ENCODE data around the gene ABTB2. TPM values are rescaled to one million over a fixed set of nuclear protein-coding genes. Genes with fewer than 3 reads are reported as not detected.

The ABTB2 gene
- total RNA-seq, 1 donor: 5.1 TPM

DNA sequence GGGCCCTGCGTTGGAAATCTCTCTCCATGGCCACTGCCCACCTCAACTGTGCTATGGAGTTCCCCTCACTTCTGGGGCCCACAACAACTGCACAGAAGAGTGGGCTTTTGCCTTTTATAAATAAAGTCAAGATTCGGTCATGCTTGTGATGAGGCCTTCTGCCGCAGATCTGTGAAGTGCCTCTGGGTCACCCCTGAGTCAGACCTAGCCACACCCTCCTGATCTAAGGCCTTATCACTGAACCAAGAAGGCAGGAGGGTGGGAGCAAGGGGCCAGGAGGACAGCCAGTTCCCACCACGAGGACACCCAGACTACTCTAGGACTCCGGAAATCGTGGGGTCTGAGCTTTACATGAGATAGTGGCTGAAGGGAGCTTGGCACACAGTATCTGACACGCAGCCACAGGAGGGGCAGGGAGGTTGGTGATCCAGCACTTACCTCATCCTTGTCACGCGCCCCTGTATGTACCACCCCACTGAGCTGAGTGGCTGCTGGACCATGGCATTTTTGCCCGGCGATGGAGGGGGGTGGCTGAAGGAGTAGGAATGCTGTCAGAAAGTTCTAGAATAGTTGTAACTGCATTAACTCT is 115.7 kb downstream of the ABTB2 start:
- H3K27ac ChIP-seq (ENCODE audit: low read depth, low read length): no peak overlapping the region
- H3K79me2 ChIP-seq (ENCODE audit: insufficient read depth, low read length): no peaks in the 10 kb centered on the region
- H4K20me1 ChIP-seq (ENCODE audit: insufficient read depth, low read length): peaks cover 3% of the 10 kb centered on the region
- no peak overlapping the region for H3K4me2 ChIP-seq (ENCODE audit: insufficient read depth, low read length)
- no peak overlapping the region for H2AFZ ChIP-seq (ENCODE audit: low read length)
- H3K4me1 ChIP-seq (ENCODE audit: insufficient read depth, low read length): peaks cover 15% of the 10 kb centered on the region
- H3K27me3 ChIP-seq (ENCODE audit: insufficient read depth, low read length): no peaks in the 10 kb centered on the region
- H3K36me3 ChIP-seq (ENCODE audit: insufficient read depth, low read length): no peaks in the 10 kb centered on the region
- H3K4me3 ChIP-seq (ENCODE audit: insufficient read depth, low read length): no peak overlapping the region
- DNase-seq (ENCODE audit: insufficient read length, low spot score, missing footprints): no peak
- H3K9me3 ChIP-seq (ENCODE audit: low read depth, low read length): no peaks in the 10 kb centered on the region
- TF ChIP-seq, protein P1, sequence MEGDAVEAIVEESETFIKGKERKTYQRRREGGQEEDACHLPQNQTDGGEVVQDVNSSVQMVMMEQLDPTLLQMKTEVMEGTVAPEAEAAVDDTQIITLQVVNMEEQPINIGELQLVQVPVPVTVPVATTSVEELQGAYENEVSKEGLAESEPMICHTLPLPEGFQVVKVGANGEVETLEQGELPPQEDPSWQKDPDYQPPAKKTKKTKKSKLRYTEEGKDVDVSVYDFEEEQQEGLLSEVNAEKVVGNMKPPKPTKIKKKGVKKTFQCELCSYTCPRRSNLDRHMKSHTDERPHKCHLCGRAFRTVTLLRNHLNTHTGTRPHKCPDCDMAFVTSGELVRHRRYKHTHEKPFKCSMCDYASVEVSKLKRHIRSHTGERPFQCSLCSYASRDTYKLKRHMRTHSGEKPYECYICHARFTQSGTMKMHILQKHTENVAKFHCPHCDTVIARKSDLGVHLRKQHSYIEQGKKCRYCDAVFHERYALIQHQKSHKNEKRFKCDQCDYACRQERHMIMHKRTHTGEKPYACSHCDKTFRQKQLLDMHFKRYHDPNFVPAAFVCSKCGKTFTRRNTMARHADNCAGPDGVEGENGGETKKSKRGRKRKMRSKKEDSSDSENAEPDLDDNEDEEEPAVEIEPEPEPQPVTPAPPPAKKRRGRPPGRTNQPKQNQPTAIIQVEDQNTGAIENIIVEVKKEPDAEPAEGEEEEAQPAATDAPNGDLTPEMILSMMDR (IDR thresholded peaks at IDR 0.05; ENCODE audit: extremely low read depth, low read depth, low read length): no peak

DNA sequence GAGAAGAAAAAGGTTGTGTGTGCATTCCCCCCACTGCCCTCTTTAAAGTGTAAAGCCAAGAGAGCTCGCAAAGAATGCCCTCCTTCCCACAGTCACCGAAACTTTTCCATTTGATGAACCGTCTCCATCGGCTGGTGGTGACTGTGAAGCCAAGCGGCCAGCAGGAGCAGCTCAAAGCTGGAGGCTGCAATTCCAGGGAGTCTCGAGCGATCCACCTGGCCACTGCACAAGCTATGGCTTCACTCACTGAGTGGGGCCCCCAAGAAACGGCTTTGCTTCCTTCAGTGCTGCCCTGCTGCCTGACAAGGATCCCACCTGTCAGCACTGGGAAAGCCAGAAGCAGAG is 117.7 kb downstream of the ABTB2 start:
- no peak overlapping the region for H3K4me2 ChIP-seq (ENCODE audit: insufficient read depth, low read length)
- no peaks in the 10 kb centered on the region for H3K9me3 ChIP-seq (ENCODE audit: low read depth, low read length)
- DNase-seq (ENCODE audit: insufficient read length, low spot score, missing footprints): no peak
- peaks cover 3% of the 10 kb centered on the region for H4K20me1 ChIP-seq (ENCODE audit: insufficient read depth, low read length)
- TF ChIP-seq, protein P1 (IDR thresholded peaks at IDR 0.05; ENCODE audit: extremely low read depth, low read depth, low read length): no peak
- no peak overlapping the region for H2AFZ ChIP-seq (ENCODE audit: low read length)
- no peaks in the 10 kb centered on the region for H3K27me3 ChIP-seq (ENCODE audit: insufficient read depth, low read length)
- H3K36me3 ChIP-seq (ENCODE audit: insufficient read depth, low read length): no peaks in the 10 kb centered on the region
- no peak overlapping the region for H3K4me3 ChIP-seq (ENCODE audit: insufficient read depth, low read length)
- peaks cover 15% of the 10 kb centered on the region for H3K4me1 ChIP-seq (ENCODE audit: insufficient read depth, low read length)
- H3K27ac ChIP-seq (ENCODE audit: low read depth, low read length): no peak overlapping the region
- no peaks in the 10 kb centered on the region for H3K79me2 ChIP-seq (ENCODE audit: insufficient read depth, low read length)

DNA sequence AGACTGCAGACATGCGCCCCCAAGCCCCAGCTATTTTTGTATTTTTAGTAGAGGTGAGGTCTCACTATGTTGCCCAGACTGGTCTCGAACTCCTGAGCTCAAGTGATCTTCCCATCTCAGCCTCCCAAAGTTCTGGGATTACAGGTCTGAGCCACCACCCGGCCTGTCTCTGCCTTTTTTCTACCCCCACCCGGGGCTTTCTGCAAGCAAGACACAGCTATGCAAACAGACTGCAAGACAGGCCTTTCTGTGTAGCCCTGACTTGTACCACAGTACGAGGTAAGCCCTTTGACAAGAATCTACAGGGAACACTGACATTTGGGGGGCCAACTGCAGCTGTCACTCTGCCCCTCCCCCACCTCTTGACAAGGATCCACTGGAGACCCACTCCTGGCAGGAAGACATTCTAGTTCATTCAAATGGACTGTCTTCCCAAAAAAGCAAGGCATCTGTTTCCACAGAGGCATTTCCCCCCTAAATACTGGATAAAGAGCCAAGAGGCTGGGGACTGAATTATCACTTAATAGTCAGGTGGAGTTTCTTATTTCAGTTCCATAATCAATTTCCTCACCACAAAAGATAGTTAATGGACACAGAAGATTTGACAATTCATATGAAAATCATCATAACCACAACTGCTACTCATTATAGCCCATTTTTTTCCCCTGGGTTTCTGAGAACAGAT is 118.2 kb downstream of the ABTB2 start:
- H3K4me1 ChIP-seq (ENCODE audit: insufficient read depth, low read length): peaks cover 15% of the 10 kb centered on the region
- TF ChIP-seq, protein P1 (IDR thresholded peaks at IDR 0.05; ENCODE audit: extremely low read depth, low read depth, low read length): no peak
- no peak overlapping the region for H3K4me2 ChIP-seq (ENCODE audit: insufficient read depth, low read length)
- no peaks in the 10 kb centered on the region for H3K9me3 ChIP-seq (ENCODE audit: low read depth, low read length)
- no peak for DNase-seq (ENCODE audit: insufficient read length, low spot score, missing footprints)
- no peaks in the 10 kb centered on the region for H3K79me2 ChIP-seq (ENCODE audit: insufficient read depth, low read length)
- H4K20me1 ChIP-seq (ENCODE audit: insufficient read depth, low read length): peaks cover 3% of the 10 kb centered on the region
- H3K36me3 ChIP-seq (ENCODE audit: insufficient read depth, low read length): no peaks in the 10 kb centered on the region
- no peak overlapping the region for H3K4me3 ChIP-seq (ENCODE audit: insufficient read depth, low read length)
- no peak overlapping the region for H3K27ac ChIP-seq (ENCODE audit: low read depth, low read length)
- no peaks in the 10 kb centered on the region for H3K27me3 ChIP-seq (ENCODE audit: insufficient read depth, low read length)
- H2AFZ ChIP-seq (ENCODE audit: low read length): no peak overlapping the region

DNA sequence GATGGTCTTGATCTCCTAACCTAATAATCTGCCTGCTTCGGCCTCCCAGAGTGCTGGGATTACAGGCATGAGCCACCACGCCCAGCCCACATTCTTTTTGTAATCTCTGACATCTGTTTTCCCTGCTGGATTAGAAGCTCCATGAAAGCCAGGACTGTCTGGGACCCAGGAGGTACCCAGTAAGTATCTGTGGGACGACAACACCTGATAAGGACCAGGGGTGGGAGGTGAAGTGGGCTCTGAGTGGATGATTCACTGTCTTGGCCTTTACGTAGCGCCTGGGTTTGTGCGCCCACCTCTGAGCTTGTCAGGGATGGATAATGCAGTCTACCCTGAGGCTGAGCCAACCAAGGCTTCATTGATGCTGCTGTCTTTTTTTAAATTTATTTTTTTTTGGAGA is 118.8 kb downstream of the ABTB2 start:
- TF ChIP-seq, protein P1 (IDR thresholded peaks at IDR 0.05; ENCODE audit: extremely low read depth, low read depth, low read length): no peak
- DNase-seq (ENCODE audit: insufficient read length, low spot score, missing footprints): no peak
- Histone ChIP-seq H3K27me3 (ENCODE audit: insufficient read depth, low read length) (no peaks in the 10 kb centered on the region), H2AFZ (ENCODE audit: low read length) (no peak overlapping the region), H3K36me3 (ENCODE audit: insufficient read depth, low read length) (no peaks in the 10 kb centered on the region), H3K79me2 (ENCODE audit: insufficient read depth, low read length) (no peaks in the 10 kb centered on the region), H4K20me1 (ENCODE audit: insufficient read depth, low read length) (peaks cover 3% of the 10 kb centered on the region), H3K9me3 (ENCODE audit: low read depth, low read length) (no peaks in the 10 kb centered on the region), H3K4me3 (ENCODE audit: insufficient read depth, low read length) (no peak overlapping the region), H3K4me2 (ENCODE audit: insufficient read depth, low read length) (no peak overlapping the region), H3K4me1 (ENCODE audit: insufficient read depth, low read length) (peaks cover 17% of the 10 kb centered on the region), H3K27ac (ENCODE audit: low read depth, low read length) (no peak overlapping the region)

Measured in osteoblast (primary cell).